RWPE2 (cell line): ENCODE data around the gene RPS26.
A peak's percentile ranks its signal among the peaks of the same experiment; 100 is the strongest.
"Not testable (repeated sequence)": the region's sequence is repeated elsewhere in the genome, so short reads cannot be mapped to it uniquely, and the experiment has no call there.

Experiments
- ATAC-seq: fragments of 200-7000 bp; cut with Tn5 transposase; 3 replicates; pipeline ENCODE4 v1.9.1; 2021; ENCODE audit warnings: low read depth
- DNase-seq: peaks from one replicate; pipeline ENCODE4 v3.0.0-alpha.2; 2020; ENCODE audit warnings: low spot score
- H3K27ac ChIP-seq: fragments of 450-650 bp; 2 replicates; pipeline ENCODE4 v1.5.1; 2017; ENCODE audit warnings: mild to moderate bottlenecking; ENCODE audit not compliant: poor library complexity, severe bottlenecking
- H3K27me3 ChIP-seq: fragments of 250-450 bp; sonication (Bioruptor Pico); 2 replicates; pipeline ENCODE4 v1.5.1; 2021; ENCODE audit warnings: mild to moderate bottlenecking, moderate library complexity; ENCODE audit not compliant: insufficient read depth, poor library complexity, severe bottlenecking
- H3K36me3 ChIP-seq: fragments of 250-450 bp; sonication (Bioruptor Pico); 2 replicates; pipeline ENCODE4 v1.5.1; 2020; ENCODE audit warnings: low read depth, mild to moderate bottlenecking, moderate library complexity
- H3K4me1 ChIP-seq: fragments of 250-450 bp; sonication (Bioruptor Pico); 2 replicates; pipeline ENCODE4 v1.5.1; 2021; ENCODE audit warnings: mild to moderate bottlenecking, moderate library complexity; ENCODE audit not compliant: insufficient read depth, poor library complexity, severe bottlenecking
- H3K4me3 ChIP-seq: fragments of 250-450 bp; sonication (Bioruptor Pico); 2 replicates; pipeline ENCODE4 v1.5.1; 2021; ENCODE audit warnings: mild to moderate bottlenecking, moderate library complexity; ENCODE audit not compliant: severe bottlenecking
- H3K9me3 ChIP-seq: fragments of 250-450 bp; sonication (Bioruptor Pico); 2 replicates; pipeline ENCODE4 v1.5.1; 2021; ENCODE audit warnings: mild to moderate bottlenecking, moderate library complexity; ENCODE audit not compliant: severe bottlenecking
- TF ChIP-seq, protein P1 (sequence below): fragments of 450-650 bp; IDR thresholded peaks from one replicate; pipeline ENCODE4 v1.5.1; 2017; ENCODE audit warnings: mild to moderate bottlenecking, moderate library complexity; ENCODE audit not compliant: poor library complexity, severe bottlenecking

Gene RPS26

DNA sequence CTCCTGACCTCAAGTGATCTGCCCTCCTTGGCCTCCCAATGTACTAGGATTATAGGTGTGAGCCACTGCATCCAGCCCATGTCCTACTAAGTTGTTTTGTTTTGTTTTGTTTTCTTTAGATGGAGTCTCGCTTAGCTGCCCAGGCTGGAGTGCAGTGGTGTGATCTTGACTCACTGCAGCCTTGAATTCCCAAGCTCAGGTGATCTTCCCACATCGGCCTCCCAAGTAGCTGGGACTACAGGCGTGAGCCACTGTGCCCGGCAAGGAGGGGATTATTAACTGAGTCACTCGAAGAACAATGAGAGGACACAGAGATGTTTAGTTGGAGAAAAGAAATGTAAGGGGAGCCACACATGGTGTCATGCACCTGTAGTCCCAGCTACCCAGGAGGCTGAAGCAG lies 20.3 kb downstream of the RPS26 start:
- peaks cover 11% of the 10 kb centered on the region for H3K4me1 ChIP-seq
- no peak overlapping the region for H3K4me3 ChIP-seq
- ATAC-seq (no peak; the same call in 2 of the 3 replicates), DNase-seq (no peak)
- H3K27ac ChIP-seq, result peak overlapping the region; percentile 47
- no peaks in the 10 kb centered on the region for H3K36me3 ChIP-seq
- no peaks in the 10 kb centered on the region for H3K27me3 ChIP-seq
- no peaks in the 10 kb centered on the region for H3K9me3 ChIP-seq
- TF ChIP-seq, protein P1, sequence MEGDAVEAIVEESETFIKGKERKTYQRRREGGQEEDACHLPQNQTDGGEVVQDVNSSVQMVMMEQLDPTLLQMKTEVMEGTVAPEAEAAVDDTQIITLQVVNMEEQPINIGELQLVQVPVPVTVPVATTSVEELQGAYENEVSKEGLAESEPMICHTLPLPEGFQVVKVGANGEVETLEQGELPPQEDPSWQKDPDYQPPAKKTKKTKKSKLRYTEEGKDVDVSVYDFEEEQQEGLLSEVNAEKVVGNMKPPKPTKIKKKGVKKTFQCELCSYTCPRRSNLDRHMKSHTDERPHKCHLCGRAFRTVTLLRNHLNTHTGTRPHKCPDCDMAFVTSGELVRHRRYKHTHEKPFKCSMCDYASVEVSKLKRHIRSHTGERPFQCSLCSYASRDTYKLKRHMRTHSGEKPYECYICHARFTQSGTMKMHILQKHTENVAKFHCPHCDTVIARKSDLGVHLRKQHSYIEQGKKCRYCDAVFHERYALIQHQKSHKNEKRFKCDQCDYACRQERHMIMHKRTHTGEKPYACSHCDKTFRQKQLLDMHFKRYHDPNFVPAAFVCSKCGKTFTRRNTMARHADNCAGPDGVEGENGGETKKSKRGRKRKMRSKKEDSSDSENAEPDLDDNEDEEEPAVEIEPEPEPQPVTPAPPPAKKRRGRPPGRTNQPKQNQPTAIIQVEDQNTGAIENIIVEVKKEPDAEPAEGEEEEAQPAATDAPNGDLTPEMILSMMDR, result no peak

DNA sequence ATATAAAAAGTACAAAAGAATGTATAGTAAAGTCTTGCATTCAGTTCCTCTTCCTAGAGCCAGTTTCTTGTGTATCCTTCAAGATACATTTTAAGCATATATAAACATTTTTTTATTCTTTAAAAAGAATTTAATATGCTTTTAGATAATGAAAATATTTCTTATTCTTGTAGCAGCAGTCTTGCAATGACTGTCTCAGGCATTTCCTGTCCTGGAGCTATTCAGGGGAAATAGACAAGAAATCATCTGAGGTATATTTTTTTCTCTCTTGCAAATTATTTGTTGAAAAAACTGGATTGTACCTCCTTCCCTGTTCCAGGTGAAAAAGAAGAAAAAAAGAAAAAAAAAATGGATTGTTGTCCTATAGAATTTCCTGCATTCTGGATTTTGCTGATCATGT lies 21.3 kb downstream of the RPS26 start:
- Histone ChIP-seq H3K4me1 (peaks cover 11% of the 10 kb centered on the region), H3K27me3 (no peaks in the 10 kb centered on the region), H3K9me3 (no peaks in the 10 kb centered on the region), H3K4me3 (no peak overlapping the region), H3K36me3 (no peaks in the 10 kb centered on the region), H3K27ac (peak overlapping the region; percentile 47)
- DNase-seq, result no peak
- TF ChIP-seq, protein P1, result no peak
- ATAC-seq, result no peak

DNA sequence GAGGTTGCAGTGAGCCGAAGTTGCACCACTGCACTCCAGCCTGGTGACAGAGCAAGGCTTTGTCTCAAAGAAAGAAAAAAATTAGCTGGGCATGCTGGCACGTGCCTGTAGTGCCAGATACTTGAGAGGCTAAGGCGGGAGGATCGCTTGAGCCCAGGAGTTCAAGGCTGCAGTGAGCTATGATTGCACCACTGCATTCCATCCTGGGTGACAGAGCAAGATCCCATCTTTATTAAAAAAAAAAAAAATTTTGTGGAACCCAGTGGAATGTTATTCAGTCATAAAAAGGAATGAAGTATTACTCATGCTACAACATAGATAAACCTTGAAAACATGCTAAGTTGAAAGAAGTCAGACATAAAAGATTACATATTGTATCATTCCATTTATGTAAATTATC lies 29.9 kb downstream of the RPS26 start:
- Histone ChIP-seq H3K27me3 (no peaks in the 10 kb centered on the region), H3K4me3 (no peak overlapping the region), H3K4me1 (no peaks in the 10 kb centered on the region), H3K27ac (no peak overlapping the region), H3K9me3 (no peaks in the 10 kb centered on the region), H3K36me3 (no peaks in the 10 kb centered on the region)
- DNase-seq (no peak), ATAC-seq (peak; percentile 67)
- TF ChIP-seq, protein P1, result no peak

DNA sequence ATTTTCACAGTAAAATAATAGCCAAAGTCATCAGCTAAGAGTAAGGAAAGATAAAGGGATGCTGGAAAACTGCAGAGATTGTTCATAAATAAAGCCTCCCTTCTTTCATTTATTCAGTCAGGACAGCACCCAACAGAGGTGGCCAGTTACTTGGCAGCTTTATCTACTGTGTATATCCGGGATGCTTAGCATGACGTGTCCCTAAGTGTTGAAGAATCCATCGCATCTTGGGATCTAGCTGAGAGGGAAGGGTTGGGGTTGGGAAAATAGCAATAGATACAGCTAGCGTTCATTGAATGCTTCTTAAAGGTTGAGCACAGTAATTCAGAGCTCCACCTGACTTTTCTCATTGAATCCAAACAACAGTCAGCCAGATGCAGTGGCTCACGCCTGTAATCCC lies 32.7 kb downstream of the RPS26 start:
- no peak overlapping the region for H3K4me3 ChIP-seq
- TF ChIP-seq, protein P1, result no peak
- H3K27ac ChIP-seq, result no peak overlapping the region
- H3K36me3 ChIP-seq, result no peaks in the 10 kb centered on the region
- peaks cover 4% of the 10 kb centered on the region for H3K4me1 ChIP-seq
- no peak for ATAC-seq
- no peaks in the 10 kb centered on the region for H3K27me3 ChIP-seq
- no peaks in the 10 kb centered on the region for H3K9me3 ChIP-seq
- no peak for DNase-seq

DNA sequence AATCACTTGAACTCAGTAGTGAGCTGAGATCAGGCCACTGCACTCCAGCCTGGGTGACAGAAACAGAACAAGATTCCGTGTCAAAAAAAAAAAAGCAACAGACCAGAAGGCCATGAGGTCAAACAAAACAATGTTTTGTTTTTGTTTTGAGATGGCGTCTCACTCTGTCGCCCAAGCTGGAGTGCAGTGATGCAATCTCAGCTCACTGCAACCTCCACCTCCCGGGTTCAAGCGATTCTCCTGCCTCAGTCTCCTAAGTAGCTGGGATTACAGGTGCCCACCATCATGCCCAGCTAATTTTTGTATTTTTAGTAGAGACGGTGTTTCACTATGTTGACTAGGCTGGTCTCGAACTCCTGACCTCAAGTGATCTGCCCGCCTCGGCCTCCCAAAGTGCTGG lies 36.2 kb downstream of the RPS26 start:
- not testable (repeated sequence) for H3K27ac ChIP-seq, DNase-seq, H3K27me3 ChIP-seq, H3K4me3 ChIP-seq, ATAC-seq, H3K4me1 ChIP-seq, H3K36me3 ChIP-seq, H3K9me3 ChIP-seq
